HCT116 (cell line): ENCODE data around the gene LRRC14B. TPM values are rescaled to one million over a fixed set of nuclear protein-coding genes. Genes with fewer than 3 reads are reported as not detected.

Experiments
- ATAC-seq: fragments of 200-7000 bp; cut with Tn5 transposase; 2 replicates; pipeline ENCODE4 v1.9.1; 2020; ENCODE audit warnings: mild to moderate bottlenecking, moderate library complexity
- BruUV-seq: library from RNA; stranded (reverse); fragments of 400-500 nt; replicated peaks from 2 replicates; lab custom pipeline; 2021; lab: Mats Ljungman, UMichigan
- CTCF ChIA-PET: fragments of 300-600 bp; sonication (Branson Sonifier 250); formaldehyde crosslinking; loops from one replicate; lab custom pipeline; 2021; ENCODE audit warnings: antibody characterized with exemption; lab: Charles Lee
- POLR2A ChIA-PET: fragments of 300-600, 350-600 bp; sonication (Branson Sonifier 250); formaldehyde crosslinking; loops from one replicate; lab custom pipeline; 2021; ENCODE audit warnings: antibody characterized with exemption; lab: Charles Lee
- RAD21 ChIA-PET, 2 experiments: fragments of 300-600 bp; sonication (Branson Sonifier 250); formaldehyde crosslinking; loops; one replicate each; lab custom pipeline; 2023; ENCODE audit warnings: low total read pairs in 2 of 2; ENCODE audit not compliant: uncharacterized antibody in 2 of 2, unreplicated experiment in 2 of 2, low non-redundant PET in 1 of 2; lab: Charles Lee
- DNase-seq: peaks from one replicate; pipeline ENCODE4 v3.0.0-alpha.2; 2010; ENCODE audit warnings: low read depth, low spot score
- H2AFZ ChIP-seq: fragments of 200-600 bp; shearing (Covaris generic), sonication (generic); 2 replicates; pipeline ENCODE4 v1.6.1; 2017; ENCODE audit warnings: low read depth, mixed run types, mixed read lengths, antibody characterized with exemption, low read length; ENCODE audit not compliant: poor library complexity, severe bottlenecking
- H3K27ac ChIP-seq: 2 replicates; pipeline ENCODE4 v1.5.1; 2012; ENCODE audit warnings: low read depth, low read length
- H3K27me3 ChIP-seq: fragments of 200-600 bp; sonication (generic); 2 replicates; pipeline ENCODE4 v1.6.1; 2016; ENCODE audit warnings: mixed run types, low read length, mixed read lengths; ENCODE audit not compliant: insufficient read depth
- H3K36me3 ChIP-seq, 2 experiments: fragments of 200-500 bp in 1 of 2; fragments of 200-600 bp in 1 of 2; sonication (Bioruptor generic) in 1 of 2; sonication (generic) in 1 of 2; 2 replicates each; pipeline versions ENCODE4 v1.5.1 to v1.6.1; 2014 to 2016; ENCODE audit warnings: low read length in 2 of 2, inconsistent platforms in 1 of 2, mixed read lengths in 1 of 2, mixed run types in 1 of 2; ENCODE audit not compliant: insufficient read depth in 2 of 2, control insufficient read depth in 1 of 2
- H3K4me1 ChIP-seq, 2 experiments: fragments of 200-600 bp in 1 of 2; sonication (generic) in 1 of 2; 2 replicates each; pipeline versions ENCODE4 v1.5.1 to v1.6.1; 2012 to 2017; ENCODE audit warnings: low read length in 2 of 2, inconsistent platforms in 1 of 2, mild to moderate bottlenecking in 1 of 2, mixed read lengths in 1 of 2, mixed run types in 1 of 2, moderate library complexity in 1 of 2; ENCODE audit not compliant: insufficient read depth in 2 of 2, control insufficient read depth in 1 of 2
- H3K4me2 ChIP-seq: fragments of 200-600 bp; sonication (generic); 2 replicates; pipeline ENCODE4 v1.6.1; 2017; ENCODE audit warnings: mixed run types, low read length, mixed read lengths
- H3K4me3 ChIP-seq, 2 experiments: fragments of 200-600 bp in 1 of 2; sonication (generic) in 1 of 2; replicated peaks in 1 of 2; 2 replicates each; pipeline ENCODE4 v1.5.1; 2011 to 2016; ENCODE audit warnings: low read length in 2 of 2, control low read depth in 1 of 2, low read depth in 1 of 2, mild to moderate bottlenecking in 1 of 2, mixed read lengths in 1 of 2, mixed run types in 1 of 2
- H3K79me2 ChIP-seq: fragments of 200-600 bp; sonication (generic); 2 replicates; pipeline ENCODE4 v1.6.1; 2017; ENCODE audit warnings: mild to moderate bottlenecking, mixed run types, low read length, moderate library complexity, mixed read lengths; ENCODE audit not compliant: insufficient read depth
- H3K9ac ChIP-seq: fragments of 200-600 bp; sonication (generic); 2 replicates; pipeline ENCODE4 v1.6.1; 2016; ENCODE audit warnings: low read length, mixed read lengths
- H3K9me2 ChIP-seq: fragments of 200-600 bp; sonication (generic), shearing (Covaris generic); 2 replicates; pipeline ENCODE4 v1.6.1; 2017; ENCODE audit warnings: mixed run types, mild to moderate bottlenecking, moderate library complexity; ENCODE audit not compliant: insufficient read depth
- H3K9me3 ChIP-seq, 2 experiments: fragments of 200-500 bp in 1 of 2; fragments of 200-600 bp in 1 of 2; sonication (Bioruptor generic) in 1 of 2; sonication (generic) in 1 of 2; 2 replicates each; pipeline ENCODE4 v1.6.1; 2014 to 2017; ENCODE audit warnings: low read length in 2 of 2, mixed read lengths in 2 of 2, inconsistent platforms in 1 of 2, low read depth in 1 of 2, mild to moderate bottlenecking in 1 of 2, mixed run types in 1 of 2, moderate library complexity in 1 of 2; ENCODE audit not compliant: control insufficient read depth in 1 of 2, insufficient read depth in 1 of 2
- H4K20me1 ChIP-seq: fragments of 200-600 bp; sonication (generic), shearing (Covaris generic); 2 replicates; pipeline ENCODE4 v1.6.1; 2017; ENCODE audit warnings: mixed run types, mild to moderate bottlenecking, moderate library complexity; ENCODE audit not compliant: insufficient read depth
- CBX3 ChIP-seq: IDR thresholded peaks from 2 replicates; pipeline ENCODE4 v1.6.1; 2012; ENCODE audit warnings: low read depth
- CEBPB ChIP-seq: IDR thresholded peaks from 2 replicates; pipeline ENCODE4 v1.6.1; 2012; ENCODE audit warnings: low read depth
- CTCF ChIP-seq, 3 experiments: fragments of 200-600 bp in 1 of 3; sonication (generic) in 1 of 3; IDR thresholded peaks in 2 of 3; conservative IDR thresholded peaks in 1 of 3; 2 replicates each; pipeline ENCODE4 v1.5.1; 2012 to 2017; ENCODE audit warnings: low read depth in 2 of 3, low read length in 2 of 3, antibody characterized with exemption in 1 of 3, borderline replicate concordance in 1 of 3, control low read depth in 1 of 3, mild to moderate bottlenecking in 1 of 3, mixed read lengths in 1 of 3, mixed run types in 1 of 3, moderate library complexity in 1 of 3; ENCODE audit not compliant: insufficient read depth in 1 of 3
- EGR1 ChIP-seq: IDR thresholded peaks from 2 replicates; pipeline ENCODE4 v1.6.1; 2012; ENCODE audit warnings: low read depth
- ELF1 ChIP-seq: IDR thresholded peaks from 2 replicates; pipeline ENCODE4 v1.6.1; 2012; ENCODE audit warnings: low read depth, borderline replicate concordance
- JUND ChIP-seq: IDR thresholded peaks from 2 replicates; pipeline ENCODE4 v1.6.1; 2012
- POLR2A ChIP-seq: IDR thresholded peaks from 2 replicates; pipeline ENCODE4 v1.7.0; 2011; ENCODE audit warnings: borderline replicate concordance; ENCODE audit not compliant: insufficient read depth, insufficient read length; ENCODE audit errors: extremely low read depth
- RAD21 ChIP-seq: IDR thresholded peaks from 2 replicates; pipeline ENCODE4 v1.6.1; 2012; ENCODE audit warnings: low read depth, mild to moderate bottlenecking
- REST ChIP-seq: IDR thresholded peaks from 2 replicates; pipeline ENCODE4 v1.6.1; 2012; ENCODE audit warnings: low read depth
- SP1 ChIP-seq: IDR thresholded peaks from 2 replicates; pipeline ENCODE4 v1.6.1; 2012; ENCODE audit warnings: low read depth
- SRF ChIP-seq: IDR thresholded peaks from 2 replicates; pipeline ENCODE4 v1.6.1; 2012; ENCODE audit warnings: low read depth
- TCF7L2 ChIP-seq: IDR thresholded peaks from 2 replicates; pipeline ENCODE4 v1.7.0; 2011; ENCODE audit warnings: borderline replicate concordance, inconsistent platforms; ENCODE audit not compliant: insufficient read depth, insufficient read length; ENCODE audit errors: extremely low read depth
- YY1 ChIP-seq: IDR thresholded peaks from 2 replicates; pipeline ENCODE4 v1.6.1; 2011; ENCODE audit warnings: low read length, low read depth, moderate library complexity, mild to moderate bottlenecking; ENCODE audit not compliant: insufficient replicate concordance; ENCODE audit errors: extremely low read depth
- ZBTB33 ChIP-seq: IDR thresholded peaks from 2 replicates; pipeline ENCODE4 v1.6.1; 2011; ENCODE audit warnings: mild to moderate bottlenecking, low read length, moderate library complexity; ENCODE audit not compliant: insufficient replicate concordance; ENCODE audit errors: extremely low read depth
- ZFX ChIP-seq: fragments of 450-650 bp; IDR thresholded peaks from 2 replicates; pipeline ENCODE4 v1.6.1; 2017
- ZNF274 ChIP-seq: fragments of 200-500 bp; sonication (Bioruptor generic); IDR thresholded peaks from 2 replicates; pipeline ENCODE4 v1.6.1; 2014; ENCODE audit warnings: mild to moderate bottlenecking, low read depth, low read length, inconsistent platforms
- intact Hi-C: fragments of 100-400 bp; cut with micrococcal nuclease; formaldehyde crosslinking; loops from 2 replicates; pipeline ENCODE4 v1.10.0; 2022
- total RNA-seq: library from RNA; stranded (reverse); gene quantifications from one replicate; pipeline ENCODE4 v1.2.1, GENCODE V29; 2021; ENCODE audit not compliant: unreplicated experiment

LRRC14B gene
- total RNA-seq, 1 experiment from 2014 or later, result not detected

GRCh38 chr5:160173-160510 is 31.2 kb upstream of the LRRC14B start:
- BruUV-seq, result no TSS peak
- Histone ChIP-seq H3K9me3 (no peaks in the 10 kb centered on the region), H3K4me2 (no peak overlapping the region), H3K36me3 (no peaks in the 10 kb centered on the region), H3K9ac (no peak overlapping the region), H3K9me2 (no peaks in the 10 kb centered on the region), H3K4me3 (no peak overlapping the region), H2AFZ (no peak overlapping the region), H3K79me2 (no peaks in the 10 kb centered on the region), H3K27me3 (no peaks in the 10 kb centered on the region), H3K27ac (no peak overlapping the region), H4K20me1 (no peaks in the 10 kb centered on the region), H3K4me1 (no peaks in the 10 kb centered on the region)
- intact Hi-C loops, result no loop called here
- DNase-seq, result no peak
- ATAC-seq, result no peak
- ChIA-PET RAD21 (no interaction called here), CTCF (no interaction called here), POLR2A (no interaction called here)
- TF ChIP-seq TCF7L2, result no peak
- no peak for TF ChIP-seq EGR1
- TF ChIP-seq JUND, result no peak
- TF ChIP-seq CTCF (IDR thresholded peaks at IDR 0.05 in 2 of 3, conservative IDR thresholded peaks at IDR 0.05 in 1 of 3; ENCODE audit: borderline replicate concordance in 1 of 3, insufficient read depth in 1 of 3, low read depth in 2 of 3, low read length in 2 of 3), result no peak
- no peak for TF ChIP-seq SP1
- TF ChIP-seq SRF, result no peak
- TF ChIP-seq CBX3, result no peak
- no peak for TF ChIP-seq CEBPB
- no peak for TF ChIP-seq ZBTB33
- no peak for TF ChIP-seq REST
- TF ChIP-seq ELF1, result no peak
- no peak for TF ChIP-seq POLR2A
- no peak for TF ChIP-seq RAD21
- TF ChIP-seq ZFX, result no peak
- no peak for TF ChIP-seq ZNF274
- no peak for TF ChIP-seq YY1
